Stimulated activated CD4-positive, alpha-beta T cell treated with anti-CD3 and anti-CD28 coated beads, Interleukin-1b, Interleukin-23, amount 100 ng/mL, for 4 hours (primary cell): ENCODE measurements around the gene USP35.
"Not testable (repeated sequence)": the region's sequence is repeated elsewhere in the genome, so short reads cannot be mapped to it uniquely, and the experiment has no call there.

ENCODE experiments used
- DNase-seq, 2 donors: peaks; one replicate each; pipeline ENCODE4 v3.0.0-alpha.2; 2020; ENCODE audit warnings: low read depth in 2 of 2

USP35 gene

GRCh38 chr11:78216021-78216420 lies 27.3 kb downstream of the USP35 start:
- no peak for DNase-seq

- no peak for DNase-seq
Observed at GRCh38 chr11:78216571-78217287, 28.0 kb downstream of the USP35 start.

- DNase-seq, result no peak
Observed at GRCh38 chr11:78217650-78218541, 29.2 kb downstream of the USP35 start.

- no peak for DNase-seq
Observed at GRCh38 chr11:78218707-78219492, 30.2 kb downstream of the USP35 start.

GRCh38 chr11:78219493-78220217 lies 30.9 kb downstream of the USP35 start:
- no peak for DNase-seq

- no peak for DNase-seq
Observed at GRCh38 chr11:78220218-78221157, 31.8 kb downstream of the USP35 start.

GRCh38 chr11:78221396-78222315 lies 32.9 kb downstream of the USP35 start:
- no peak for DNase-seq

GRCh38 chr11:78222726-78223125 lies 34.0 kb downstream of the USP35 start:
- not testable (repeated sequence) for DNase-seq

GRCh38 chr11:78223320-78223954 lies 34.7 kb downstream of the USP35 start:
- DNase-seq, result no peak

GRCh38 chr11:78224506-78224905 lies 35.8 kb downstream of the USP35 start:
- DNase-seq, result no peak

GRCh38 chr11:78224906-78225420 lies 36.2 kb downstream of the USP35 start:
- no peak for DNase-seq

GRCh38 chr11:78226684-78227680 lies 38.3 kb downstream of the USP35 start:
- no peak for DNase-seq

GRCh38 chr11:78227921-78228320 lies 39.2 kb downstream of the USP35 start:
- no peak for DNase-seq

- DNase-seq, result no peak
Observed at GRCh38 chr11:78228467-78228866, 39.7 kb downstream of the USP35 start.

GRCh38 chr11:78229106-78229505 lies 40.4 kb downstream of the USP35 start:
- DNase-seq, result no peak

- no peak for DNase-seq
Observed at GRCh38 chr11:78230161-78230877, 41.6 kb downstream of the USP35 start.
